ENCODE results near the gene MCCD1. TPM values are rescaled to one million over a fixed set of nuclear protein-coding genes. Genes with fewer than 3 reads are reported as not detected.

MCCD1 gene
- total and polyA plus RNA-seq, 2 donors: not detected

DNA sequence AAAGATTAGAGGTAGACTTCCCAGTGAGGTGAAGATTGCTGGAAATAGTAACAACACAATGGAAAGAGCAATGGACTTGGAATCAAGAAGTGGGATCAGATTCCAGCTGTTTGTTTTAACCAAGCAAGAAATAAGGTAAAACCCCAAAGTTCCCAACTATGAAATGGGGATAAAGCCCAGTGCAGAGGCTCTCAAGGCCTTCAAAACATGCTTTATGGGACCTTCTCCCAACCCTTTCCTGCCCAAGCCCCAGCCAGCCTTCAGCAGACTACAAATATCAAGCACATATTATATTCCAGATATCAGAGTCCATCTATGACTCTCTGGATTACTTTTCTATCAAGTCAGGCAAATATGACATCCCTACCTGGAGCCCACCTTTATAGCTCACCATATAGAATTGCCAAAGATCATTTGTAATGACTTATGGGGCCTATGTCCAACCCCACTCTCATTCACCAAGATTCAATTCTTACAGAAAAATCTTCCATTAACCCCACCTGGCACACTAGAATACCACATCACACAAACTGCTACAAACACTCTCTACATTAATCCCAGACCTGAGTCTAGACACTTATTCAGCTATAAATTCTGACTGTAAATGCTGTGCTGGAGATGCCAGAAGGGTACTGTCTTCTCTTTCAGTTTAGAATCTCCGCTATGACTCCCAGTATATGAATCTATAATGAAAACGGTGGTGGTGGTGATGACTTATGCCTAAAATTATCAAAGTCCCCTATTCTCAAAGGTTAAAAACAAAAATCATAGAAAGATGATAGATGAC, 7.0 kb downstream of the MCCD1 start:
- DNase-seq (ENCODE audit: low read depth in 6 of 9, low spot score in 9 of 9): no peak
- H3K4me1 ChIP-seq (ENCODE audit: control insufficient read depth in 2 of 2, insufficient read depth in 2 of 2, low read length in 2 of 2): peaks cover 20 to 23% of the 10 kb centered on the region in 2 donors
- WGBS: 48% methylated on average over 2 of the region's 2 CpGs
- H3K36me3 ChIP-seq (ENCODE audit: control insufficient read depth in 2 of 2, insufficient read depth in 2 of 2, low read length in 1 of 2): peaks cover 85 to 100% of the 10 kb centered on the region in 2 donors
- no peaks in the 10 kb centered on the region for H3K9me3 ChIP-seq (ENCODE audit: control insufficient read depth in 2 of 2, insufficient read depth in 1 of 2, low read length in 1 of 2)
- no peak overlapping the region for H3K27ac ChIP-seq (ENCODE audit: low read depth in 1 of 2, low read length in 1 of 2)
- H3K4me3 ChIP-seq (ENCODE audit: low read length in 2 of 2): no peak overlapping the region
- no peaks in the 10 kb centered on the region for H3K27me3 ChIP-seq (ENCODE audit: control insufficient read depth in 2 of 2, insufficient read depth in 1 of 2, low read length in 1 of 2)

GRCh38 chr6:31538805-31539400, 10.1 kb downstream of the MCCD1 start:
- H3K4me1 ChIP-seq (ENCODE audit: control insufficient read depth in 2 of 2, insufficient read depth in 2 of 2, low read length in 2 of 2): peaks cover 26 to 30% of the 10 kb centered on the region in 2 donors
- no peaks in the 10 kb centered on the region for H3K9me3 ChIP-seq (ENCODE audit: control insufficient read depth in 2 of 2, insufficient read depth in 1 of 2, low read length in 1 of 2)
- no peak overlapping the region for H3K27ac ChIP-seq (ENCODE audit: low read depth in 1 of 2, low read length in 1 of 2)
- no peaks in the 10 kb centered on the region for H3K27me3 ChIP-seq (ENCODE audit: control insufficient read depth in 2 of 2, insufficient read depth in 1 of 2, low read length in 1 of 2)
- DNase-seq (ENCODE audit: low read depth in 6 of 9, low spot score in 9 of 9): no peak
- no peak overlapping the region for H3K4me3 ChIP-seq (ENCODE audit: low read length in 2 of 2)
- peaks cover 55 to 68% of the 10 kb centered on the region in 2 donors for H3K36me3 ChIP-seq (ENCODE audit: control insufficient read depth in 2 of 2, insufficient read depth in 2 of 2, low read length in 1 of 2)
- WGBS: 81% methylated on average over 6 of the region's 6 CpGs

GRCh38 chr6:31540640-31541039, 11.9 kb downstream of the MCCD1 start:
- peaks cover 26 to 30% of the 10 kb centered on the region in 2 donors for H3K4me1 ChIP-seq (ENCODE audit: control insufficient read depth in 2 of 2, insufficient read depth in 2 of 2, low read length in 2 of 2)
- DNase-seq (ENCODE audit: low read depth in 6 of 9, low spot score in 9 of 9): no peak
- H3K27me3 ChIP-seq (ENCODE audit: control insufficient read depth in 2 of 2, insufficient read depth in 1 of 2, low read length in 1 of 2): no peaks in the 10 kb centered on the region
- WGBS: 25% methylated on average over 4 of the region's 4 CpGs
- peak overlapping the region in 1 of 2 donors; percentile 92 for H3K27ac ChIP-seq (ENCODE audit: low read depth in 1 of 2, low read length in 1 of 2)
- H3K36me3 ChIP-seq (ENCODE audit: control insufficient read depth in 2 of 2, insufficient read depth in 2 of 2, low read length in 1 of 2): peaks cover 37 to 50% of the 10 kb centered on the region in 2 donors
- peak overlapping the region; percentile 49 to 67 for H3K4me3 ChIP-seq (ENCODE audit: low read length in 2 of 2)
- H3K9me3 ChIP-seq (ENCODE audit: control insufficient read depth in 2 of 2, insufficient read depth in 1 of 2, low read length in 1 of 2): no peaks in the 10 kb centered on the region

DNA sequence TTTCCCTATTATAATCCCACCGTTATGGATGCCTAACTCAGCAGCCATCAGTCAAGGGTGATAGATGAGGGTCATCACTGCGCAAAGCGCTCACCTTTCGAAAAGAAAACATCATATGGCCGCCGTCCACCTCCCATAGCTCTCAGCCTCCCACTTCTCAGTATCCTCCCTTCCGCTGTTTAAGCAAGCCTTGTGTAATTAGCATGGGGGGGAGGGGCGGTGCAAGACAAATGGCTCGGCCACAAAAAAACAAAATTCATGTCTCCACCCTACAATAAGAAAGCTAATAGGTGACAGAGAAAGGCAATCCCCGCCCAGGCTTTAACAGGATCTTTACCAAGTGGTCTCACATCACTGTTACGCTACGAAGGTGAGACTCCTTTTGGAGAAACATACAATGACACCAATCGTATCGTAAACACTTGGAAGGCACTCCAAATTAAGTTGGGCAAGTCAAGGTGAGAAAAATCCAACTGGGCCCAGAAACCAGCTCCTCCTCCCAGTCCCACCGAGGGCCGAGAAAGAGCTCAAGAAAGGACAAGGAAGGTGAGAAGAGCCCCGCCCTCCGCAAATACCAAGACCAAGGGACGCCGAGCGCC, 12.4 kb downstream of the MCCD1 start:
- Histone ChIP-seq H3K4me1 (ENCODE audit: control insufficient read depth in 2 of 2, insufficient read depth in 2 of 2, low read length in 2 of 2) (peaks cover 26 to 34% of the 10 kb centered on the region in 2 donors), H3K27ac (ENCODE audit: low read depth in 1 of 2, low read length in 1 of 2) (peak overlapping the region; percentile 83 to 92), H3K36me3 (ENCODE audit: control insufficient read depth in 2 of 2, insufficient read depth in 2 of 2, low read length in 1 of 2) (peaks cover 32 to 45% of the 10 kb centered on the region in 2 donors), H3K27me3 (ENCODE audit: control insufficient read depth in 2 of 2, insufficient read depth in 1 of 2, low read length in 1 of 2) (no peaks in the 10 kb centered on the region), H3K4me3 (ENCODE audit: low read length in 2 of 2) (peak overlapping the region; percentile 49 to 67), H3K9me3 (ENCODE audit: control insufficient read depth in 2 of 2, insufficient read depth in 1 of 2, low read length in 1 of 2) (no peaks in the 10 kb centered on the region)
- under 1% methylated on average over 21 of the region's 21 CpGs for WGBS
- peak in 5 of 9 donors; percentile 38 to 72 (median 45) for DNase-seq (ENCODE audit: low read depth in 6 of 9, low spot score in 9 of 9)

DNA sequence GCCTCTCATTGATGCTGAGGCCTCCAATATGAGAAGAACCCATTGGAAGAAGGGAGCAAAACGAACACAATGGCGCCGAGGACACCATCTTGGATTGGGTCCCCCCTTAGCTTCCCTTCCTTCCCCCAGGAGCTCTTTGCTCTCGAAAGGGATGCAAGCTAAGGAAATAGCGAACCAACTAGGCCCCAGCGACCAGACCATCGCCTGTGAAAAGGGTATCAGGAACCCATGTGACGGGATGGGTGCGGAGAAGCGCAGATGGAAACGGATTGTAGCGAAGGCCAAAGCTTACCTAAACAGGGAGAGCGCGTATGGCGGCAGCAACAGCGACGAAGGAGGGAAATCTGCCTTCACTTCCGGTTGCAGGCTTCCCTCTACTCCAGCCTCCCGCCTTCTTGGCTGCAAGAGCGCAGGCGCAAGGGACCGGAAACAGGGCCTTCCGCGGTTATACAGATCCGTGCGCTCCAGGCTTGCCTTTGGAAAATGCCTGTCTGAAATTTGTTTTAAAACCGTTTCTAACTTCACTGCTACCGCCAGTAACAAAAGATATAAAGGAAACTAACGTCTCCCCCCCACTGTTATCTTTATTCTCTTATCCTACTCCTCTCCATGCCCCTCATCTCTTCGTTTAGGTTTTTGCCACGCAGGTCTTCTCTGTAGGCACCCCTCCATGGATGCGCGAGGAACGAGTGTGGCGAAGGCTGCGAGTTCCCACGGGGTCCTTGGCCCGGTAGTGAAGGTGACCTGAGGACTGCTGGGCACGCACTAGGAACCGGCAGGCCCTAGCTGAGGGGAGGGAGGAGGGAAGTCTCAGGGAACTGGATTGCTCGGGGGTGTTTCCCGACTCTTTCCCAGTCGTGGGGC, 13.1 kb downstream of the MCCD1 start, which contains the start of gene DDX39B:
DDX39B (minus strand) TSS at position 346 of the 864 bp plus-strand sequence. CDS start 1,471 bp downstream, outside the sequence.
- Histone ChIP-seq H3K4me1 (ENCODE audit: control insufficient read depth in 2 of 2, insufficient read depth in 2 of 2, low read length in 2 of 2) (peaks cover 26 to 41% of the 10 kb centered on the region in 2 donors), H3K27me3 (ENCODE audit: control insufficient read depth in 2 of 2, insufficient read depth in 1 of 2, low read length in 1 of 2) (no peaks in the 10 kb centered on the region), H3K27ac (ENCODE audit: low read depth in 1 of 2, low read length in 1 of 2) (peak within 1 kb of the TSS; percentile 83 to 92), H3K36me3 (ENCODE audit: control insufficient read depth in 2 of 2, insufficient read depth in 2 of 2, low read length in 1 of 2) (peaks cover 25 to 38% of the 10 kb centered on the region in 2 donors), H3K9me3 (ENCODE audit: control insufficient read depth in 2 of 2, insufficient read depth in 1 of 2, low read length in 1 of 2) (no peaks in the 10 kb centered on the region), H3K4me3 (ENCODE audit: low read length in 2 of 2) (peak within 1 kb of the TSS; percentile 49 to 67)
- peak; percentile 93 to 99 (median 96) for DNase-seq (ENCODE audit: low read depth in 6 of 9, low spot score in 9 of 9)
- WGBS: under 1% methylated on average over 43 of the region's 43 CpGs

DNA sequence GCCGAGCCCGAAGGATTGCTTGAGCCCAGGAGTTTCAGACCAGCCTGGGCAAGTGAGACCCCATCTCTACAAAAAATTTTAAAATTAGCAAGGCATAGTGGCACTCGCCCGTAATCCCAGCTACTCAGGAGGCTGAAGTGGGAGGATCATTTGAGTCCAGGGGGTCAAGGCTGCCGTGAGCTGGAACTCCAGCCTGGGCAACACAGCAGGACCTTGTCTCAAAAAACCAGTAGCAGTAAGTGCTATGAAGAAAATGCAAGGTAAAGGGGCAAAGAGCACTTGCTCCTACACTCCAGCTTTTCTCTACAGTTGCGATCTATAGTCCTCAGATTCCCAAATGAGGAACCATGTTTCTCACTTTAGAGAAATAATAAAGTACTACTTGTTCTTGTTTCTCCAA, 14.9 kb downstream of the MCCD1 start:
- Histone ChIP-seq H3K36me3 (ENCODE audit: control insufficient read depth in 2 of 2, insufficient read depth in 2 of 2, low read length in 1 of 2) (peaks cover 17 to 20% of the 10 kb centered on the region in 2 donors), H3K4me1 (ENCODE audit: control insufficient read depth in 2 of 2, insufficient read depth in 2 of 2, low read length in 2 of 2) (peaks cover 29 to 52% of the 10 kb centered on the region in 2 donors), H3K4me3 (ENCODE audit: low read length in 2 of 2) (no peak overlapping the region), H3K27ac (ENCODE audit: low read depth in 1 of 2, low read length in 1 of 2) (no peak overlapping the region), H3K9me3 (ENCODE audit: control insufficient read depth in 2 of 2, insufficient read depth in 1 of 2, low read length in 1 of 2) (no peaks in the 10 kb centered on the region), H3K27me3 (ENCODE audit: control insufficient read depth in 2 of 2, insufficient read depth in 1 of 2, low read length in 1 of 2) (no peaks in the 10 kb centered on the region)
- WGBS: 99% methylated on average over 6 of the region's 6 CpGs
- DNase-seq (ENCODE audit: low read depth in 6 of 9, low spot score in 9 of 9): no peak

GRCh38 chr6:31544676-31545075, 15.9 kb downstream of the MCCD1 start:
- Histone ChIP-seq H3K36me3 (ENCODE audit: control insufficient read depth in 2 of 2, insufficient read depth in 2 of 2, low read length in 1 of 2) (peaks cover 12 to 16% of the 10 kb centered on the region in 2 donors), H3K9me3 (ENCODE audit: control insufficient read depth in 2 of 2, insufficient read depth in 1 of 2, low read length in 1 of 2) (no peaks in the 10 kb centered on the region), H3K4me1 (ENCODE audit: control insufficient read depth in 2 of 2, insufficient read depth in 2 of 2, low read length in 2 of 2) (peaks cover 21 to 42% of the 10 kb centered on the region in 2 donors), H3K4me3 (ENCODE audit: low read length in 2 of 2) (no peak overlapping the region), H3K27ac (ENCODE audit: low read depth in 1 of 2, low read length in 1 of 2) (no peak overlapping the region), H3K27me3 (ENCODE audit: control insufficient read depth in 2 of 2, insufficient read depth in 1 of 2, low read length in 1 of 2) (no peaks in the 10 kb centered on the region)
- no peak for DNase-seq (ENCODE audit: low read depth in 6 of 9, low spot score in 9 of 9)
- WGBS: 97% methylated on average over 2 of the region's 2 CpGs

DNA sequence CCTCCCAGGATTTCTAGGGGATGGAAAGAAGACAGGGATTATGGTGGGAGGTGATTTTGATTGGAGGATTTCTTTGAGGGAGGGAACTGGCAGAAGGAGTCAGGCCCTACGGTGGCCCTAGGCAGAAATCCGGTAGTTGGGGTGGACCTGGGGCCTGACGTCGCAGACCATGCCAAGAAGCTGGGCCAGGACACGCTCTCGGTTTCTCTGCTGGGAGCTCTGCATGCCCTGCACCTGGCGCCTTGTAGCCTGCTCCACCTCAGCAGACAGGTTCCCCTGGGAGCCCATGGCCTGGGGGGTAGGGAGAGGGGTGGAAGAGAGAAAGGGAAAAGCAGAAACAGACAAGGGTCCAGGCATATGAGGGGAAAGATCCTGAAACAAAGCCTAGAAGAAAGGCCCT, 16.5 kb downstream of the MCCD1 start:
- no peak for DNase-seq (ENCODE audit: low read depth in 6 of 9, low spot score in 9 of 9)
- Histone ChIP-seq H3K27me3 (ENCODE audit: control insufficient read depth in 2 of 2, insufficient read depth in 1 of 2, low read length in 1 of 2) (no peaks in the 10 kb centered on the region), H3K27ac (ENCODE audit: low read depth in 1 of 2, low read length in 1 of 2) (no peak overlapping the region), H3K36me3 (ENCODE audit: control insufficient read depth in 2 of 2, insufficient read depth in 2 of 2, low read length in 1 of 2) (peaks cover 9 to 10% of the 10 kb centered on the region in 2 donors), H3K4me1 (ENCODE audit: control insufficient read depth in 2 of 2, insufficient read depth in 2 of 2, low read length in 2 of 2) (peaks cover 16 to 36% of the 10 kb centered on the region in 2 donors), H3K9me3 (ENCODE audit: control insufficient read depth in 2 of 2, insufficient read depth in 1 of 2, low read length in 1 of 2) (no peaks in the 10 kb centered on the region), H3K4me3 (ENCODE audit: low read length in 2 of 2) (no peak overlapping the region)
- 96% methylated on average over 7 of the region's 7 CpGs for WGBS
